ENCODE measurements around the gene PKNOX2. TPM values are rescaled to one million over a fixed set of nuclear protein-coding genes. Genes with fewer than 3 reads are reported as not detected.

Gene PKNOX2
- total and polyA plus RNA-seq, 4 donors = 0.14 to 0.29 (median 0.24) TPM

- no peak overlapping the region for H3K4me3 ChIP-seq (ENCODE audit: low read depth in 1 of 3, low read length in 3 of 3)
- no peak overlapping the region for H3K27ac ChIP-seq (ENCODE audit: low read depth in 1 of 2, low read length in 2 of 2)
- DNase-seq (ENCODE audit: low spot score) = no peak
- no peaks in the 10 kb centered on the region for H3K36me3 ChIP-seq (ENCODE audit: control insufficient read depth in 4 of 4, insufficient read depth in 3 of 4, low read depth in 1 of 4, low read length in 3 of 4)
- no peaks in the 10 kb centered on the region for H3K4me1 ChIP-seq (ENCODE audit: control insufficient read depth in 4 of 4, insufficient read depth in 4 of 4, low read length in 3 of 4)
- TF ChIP-seq FOXA1 (IDR thresholded peaks at IDR 0.05) (no peak), ZBTB33 (IDR thresholded peaks at IDR 0.05) (no peak), EGR1 (IDR thresholded peaks at IDR 0.05; ENCODE audit: low read depth in 2 of 2) (no peak), RAD21 (IDR thresholded peaks at IDR 0.05) (no peak), YY1 (IDR thresholded peaks at IDR 0.05) (no peak), TAF1 (conservative IDR thresholded peaks at IDR 0.05) (no peak), MAX (IDR thresholded peaks at IDR 0.05) (no peak), FOXA2 (IDR thresholded peaks at IDR 0.05) (no peak), JUND (IDR thresholded peaks at IDR 0.05) (no peak), HNF4G (IDR thresholded peaks at IDR 0.05) (no peak), RXRA (IDR thresholded peaks at IDR 0.05) (no peak), NR2F2 (IDR thresholded peaks at IDR 0.05) (no peak), HNF4A (conservative IDR thresholded peaks at IDR 0.05) (no peak), SP1 (IDR thresholded peaks at IDR 0.05) (no peak), GABPA (IDR thresholded peaks at IDR 0.05 in 1 of 2, conservative IDR thresholded peaks at IDR 0.05 in 1 of 2) (no peak)
- TF ChIP-seq, protein P1, sequence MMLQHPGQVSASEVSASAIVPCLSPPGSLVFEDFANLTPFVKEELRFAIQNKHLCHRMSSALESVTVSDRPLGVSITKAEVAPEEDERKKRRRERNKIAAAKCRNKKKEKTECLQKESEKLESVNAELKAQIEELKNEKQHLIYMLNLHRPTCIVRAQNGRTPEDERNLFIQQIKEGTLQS (IDR thresholded peaks at IDR 0.05) = no peak
- TF ChIP-seq, protein P2, sequence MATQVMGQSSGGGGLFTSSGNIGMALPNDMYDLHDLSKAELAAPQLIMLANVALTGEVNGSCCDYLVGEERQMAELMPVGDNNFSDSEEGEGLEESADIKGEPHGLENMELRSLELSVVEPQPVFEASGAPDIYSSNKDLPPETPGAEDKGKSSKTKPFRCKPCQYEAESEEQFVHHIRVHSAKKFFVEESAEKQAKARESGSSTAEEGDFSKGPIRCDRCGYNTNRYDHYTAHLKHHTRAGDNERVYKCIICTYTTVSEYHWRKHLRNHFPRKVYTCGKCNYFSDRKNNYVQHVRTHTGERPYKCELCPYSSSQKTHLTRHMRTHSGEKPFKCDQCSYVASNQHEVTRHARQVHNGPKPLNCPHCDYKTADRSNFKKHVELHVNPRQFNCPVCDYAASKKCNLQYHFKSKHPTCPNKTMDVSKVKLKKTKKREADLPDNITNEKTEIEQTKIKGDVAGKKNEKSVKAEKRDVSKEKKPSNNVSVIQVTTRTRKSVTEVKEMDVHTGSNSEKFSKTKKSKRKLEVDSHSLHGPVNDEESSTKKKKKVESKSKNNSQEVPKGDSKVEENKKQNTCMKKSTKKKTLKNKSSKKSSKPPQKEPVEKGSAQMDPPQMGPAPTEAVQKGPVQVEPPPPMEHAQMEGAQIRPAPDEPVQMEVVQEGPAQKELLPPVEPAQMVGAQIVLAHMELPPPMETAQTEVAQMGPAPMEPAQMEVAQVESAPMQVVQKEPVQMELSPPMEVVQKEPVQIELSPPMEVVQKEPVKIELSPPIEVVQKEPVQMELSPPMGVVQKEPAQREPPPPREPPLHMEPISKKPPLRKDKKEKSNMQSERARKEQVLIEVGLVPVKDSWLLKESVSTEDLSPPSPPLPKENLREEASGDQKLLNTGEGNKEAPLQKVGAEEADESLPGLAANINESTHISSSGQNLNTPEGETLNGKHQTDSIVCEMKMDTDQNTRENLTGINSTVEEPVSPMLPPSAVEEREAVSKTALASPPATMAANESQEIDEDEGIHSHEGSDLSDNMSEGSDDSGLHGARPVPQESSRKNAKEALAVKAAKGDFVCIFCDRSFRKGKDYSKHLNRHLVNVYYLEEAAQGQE (IDR thresholded peaks at IDR 0.05) = no peak
- TF ChIP-seq, protein P3, sequence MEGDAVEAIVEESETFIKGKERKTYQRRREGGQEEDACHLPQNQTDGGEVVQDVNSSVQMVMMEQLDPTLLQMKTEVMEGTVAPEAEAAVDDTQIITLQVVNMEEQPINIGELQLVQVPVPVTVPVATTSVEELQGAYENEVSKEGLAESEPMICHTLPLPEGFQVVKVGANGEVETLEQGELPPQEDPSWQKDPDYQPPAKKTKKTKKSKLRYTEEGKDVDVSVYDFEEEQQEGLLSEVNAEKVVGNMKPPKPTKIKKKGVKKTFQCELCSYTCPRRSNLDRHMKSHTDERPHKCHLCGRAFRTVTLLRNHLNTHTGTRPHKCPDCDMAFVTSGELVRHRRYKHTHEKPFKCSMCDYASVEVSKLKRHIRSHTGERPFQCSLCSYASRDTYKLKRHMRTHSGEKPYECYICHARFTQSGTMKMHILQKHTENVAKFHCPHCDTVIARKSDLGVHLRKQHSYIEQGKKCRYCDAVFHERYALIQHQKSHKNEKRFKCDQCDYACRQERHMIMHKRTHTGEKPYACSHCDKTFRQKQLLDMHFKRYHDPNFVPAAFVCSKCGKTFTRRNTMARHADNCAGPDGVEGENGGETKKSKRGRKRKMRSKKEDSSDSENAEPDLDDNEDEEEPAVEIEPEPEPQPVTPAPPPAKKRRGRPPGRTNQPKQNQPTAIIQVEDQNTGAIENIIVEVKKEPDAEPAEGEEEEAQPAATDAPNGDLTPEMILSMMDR (IDR thresholded peaks at IDR 0.05; ENCODE audit: low read depth, low read length, missing input control) = no peak
- no peak overlapping the region for H3K9ac ChIP-seq (ENCODE audit: low read depth in 1 of 2, low read length in 2 of 2)
- no peaks in the 10 kb centered on the region for H3K9me3 ChIP-seq (ENCODE audit: control insufficient read depth in 4 of 4, low read length in 3 of 4)
- WGBS = 80% methylated on average over 8 of the region's 8 CpGs
- no peaks in the 10 kb centered on the region for H3K27me3 ChIP-seq (ENCODE audit: control insufficient read depth in 4 of 4, insufficient read depth in 4 of 4, low read length in 3 of 4)
These were observed 8.0 kb upstream of the PKNOX2 start for GRCh38 chr11:125156346-125157117.
